ENCODE results near the gene TLE1. TPM values are rescaled to one million over a fixed set of nuclear protein-coding genes. Genes with fewer than 3 reads are reported as not detected.

TLE1 gene
- total RNA-seq, 1 experiment from 2014 or later, result 79.3 TPM

- H2BK15ac ChIP-seq (ENCODE audit: low read depth, low read length), result no peak overlapping the region
- no peak for DNase-seq
- WGBS (ENCODE audit: extremely low coverage, insufficient read length, low lambda C conversion rate), result no CpG with 5 or more reads among the region's 4 CpGs
- no peak overlapping the region for H3K56ac ChIP-seq (ENCODE audit: insufficient read length, low read depth, low read length)
- no peak overlapping the region for H3K14ac ChIP-seq (ENCODE audit: insufficient read depth, low read length)
- no peaks in the 10 kb centered on the region; the same call in 1 of the 2 replicates for H3K79me2 ChIP-seq (ENCODE audit: insufficient read depth, low read length)
- Mint-ChIP-seq H3K27ac (peak overlapping the region in 1 of 3 experiments; percentile 9; a peak in 1 of 7 replicates), H3K9me3 (no peaks in the 10 kb centered on the region), H3K4me3 (no peak overlapping the region), H3K4me1 (peaks cover 5 to 7% of the 10 kb centered on the region in 2 experiments; a peak in 2 of 4 replicates), H3K27me3 (ENCODE audit: low read depth) (no peaks in the 10 kb centered on the region), H3K36me3 (ENCODE audit: insufficient read depth in 1 of 3, low read depth in 3 of 3) (peaks cover 71 to 94% (median 91%) of the 10 kb centered on the region in 3 experiments)
- H3K4me2 ChIP-seq (ENCODE audit: insufficient read depth, insufficient read length, low read length), result no peak overlapping the region
- no peaks in the 10 kb centered on the region for H3K79me1 ChIP-seq (ENCODE audit: insufficient read depth, low read depth, low read length, poor library complexity, severe bottlenecking)
- no peaks in the 10 kb centered on the region for H3K4me1 ChIP-seq (ENCODE audit: insufficient read depth, low read length)
- H3K18ac ChIP-seq (ENCODE audit: insufficient read length, low read depth, low read length), result no peak overlapping the region
- H3K9ac ChIP-seq (ENCODE audit: extremely low read depth, insufficient read length, low read length), result no peak overlapping the region
- H3K27me3 ChIP-seq (ENCODE audit: insufficient read depth, low read length), result no peaks in the 10 kb centered on the region
- H2BK120ac ChIP-seq (ENCODE audit: low read depth, low read length, poor library complexity, severe bottlenecking), result no peak overlapping the region
- no peak overlapping the region for H3T11ph ChIP-seq (ENCODE audit: low read length)
- H3K4ac ChIP-seq (ENCODE audit: low read depth, low read length), result no peak overlapping the region
- no peak overlapping the region for H2BK20ac ChIP-seq (ENCODE audit: low read depth, low read length, poor library complexity, severe bottlenecking)
- no peak overlapping the region for H4K5ac ChIP-seq (ENCODE audit: insufficient read length, low read depth, low read length)
- H2BK5ac ChIP-seq (ENCODE audit: insufficient read length, low read length), result no peak overlapping the region
- no peak overlapping the region for H3K27ac ChIP-seq (ENCODE audit: insufficient read length, low read depth, low read length)
- TF ChIP-seq CTCF (conservative IDR thresholded peaks at IDR 0.05), result no peak
- no peaks in the 10 kb centered on the region for H3K23me2 ChIP-seq (ENCODE audit: insufficient read length, low read depth, low read length, poor library complexity, severe bottlenecking)
- H4K91ac ChIP-seq (ENCODE audit: insufficient read length, low read depth, low read length), result no peak overlapping the region
- no peak overlapping the region for H4K8ac ChIP-seq (replicated peaks; ENCODE audit: insufficient read length, low read depth, low read length)
- H3K23ac ChIP-seq (ENCODE audit: insufficient read length, low read depth, low read length), result no peak overlapping the region
- no peak overlapping the region for H2BK12ac ChIP-seq (ENCODE audit: insufficient read length, low read depth, low read length)
- no peaks in the 10 kb centered on the region for H3K9me3 ChIP-seq (ENCODE audit: control insufficient read depth, low read depth, low read length)
- no peaks in the 10 kb centered on the region for H4K20me1 ChIP-seq (ENCODE audit: control insufficient read depth, insufficient read depth, insufficient read length)
- no peak overlapping the region for H2AK5ac ChIP-seq (ENCODE audit: insufficient read length, low read length)
- no peak overlapping the region for H2AFZ ChIP-seq (ENCODE audit: low read length)
Measured at GRCh38 chr9:81610740-81611107, 78.6 kb downstream of the TLE1 start.
